GM21529 (cell line): ENCODE results near the gene MAEA.

Experiments
- ATAC-seq: cut with Tn5 transposase; IDR thresholded peaks from one replicate; pipeline ENCODE4 v1.9.1; 2021; ENCODE audit not compliant: unreplicated experiment

Gene MAEA

DNA sequence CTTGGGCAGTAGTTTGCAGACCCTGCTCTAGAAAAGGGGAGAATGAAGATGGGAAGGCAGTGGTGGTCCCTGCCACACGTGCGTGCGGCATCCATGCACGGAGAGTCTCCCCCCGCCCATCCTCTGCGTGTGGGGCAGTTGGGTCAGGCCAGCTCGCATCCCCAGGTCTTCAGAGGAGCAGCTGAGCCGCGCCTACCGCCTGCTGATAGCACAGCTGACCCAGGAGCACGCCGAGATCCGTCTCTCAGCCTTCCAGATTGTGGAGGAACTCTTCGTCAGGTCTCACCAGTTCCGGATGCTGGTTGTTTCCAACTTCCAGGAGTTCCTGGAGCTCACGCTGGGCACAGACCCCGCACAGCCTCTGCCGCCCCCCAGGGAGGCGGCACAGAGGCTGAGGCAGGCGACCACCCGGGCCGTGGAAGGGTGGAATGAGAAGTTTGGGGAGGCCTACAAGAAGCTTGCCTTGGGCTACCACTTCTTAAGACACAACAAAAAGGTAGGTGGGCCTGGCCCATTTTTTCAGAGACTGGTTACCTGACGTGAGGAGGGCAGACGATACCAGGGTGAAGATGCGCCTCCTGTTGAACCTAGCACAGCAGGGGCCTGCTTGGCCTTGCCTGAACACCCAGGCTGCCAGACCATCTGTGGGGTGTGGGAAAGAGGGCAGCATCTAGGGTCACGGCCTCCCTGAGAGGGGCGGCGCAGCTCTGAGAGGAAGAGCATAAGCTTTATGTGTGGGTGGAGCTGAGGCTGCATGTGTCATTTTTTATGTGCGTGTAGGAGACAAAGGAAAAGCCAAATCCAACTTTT lies 59.9 kb downstream of the MAEA start:
- ATAC-seq = no peak

GRCh38 chr4:1350169-1350520 lies 60.5 kb downstream of the MAEA start:
- ATAC-seq = no peak

GRCh38 chr4:1351854-1352566 lies 62.3 kb downstream of the MAEA start:
- ATAC-seq = no peak

GRCh38 chr4:1352567-1352900 lies 62.8 kb downstream of the MAEA start:
- ATAC-seq = no peak

DNA sequence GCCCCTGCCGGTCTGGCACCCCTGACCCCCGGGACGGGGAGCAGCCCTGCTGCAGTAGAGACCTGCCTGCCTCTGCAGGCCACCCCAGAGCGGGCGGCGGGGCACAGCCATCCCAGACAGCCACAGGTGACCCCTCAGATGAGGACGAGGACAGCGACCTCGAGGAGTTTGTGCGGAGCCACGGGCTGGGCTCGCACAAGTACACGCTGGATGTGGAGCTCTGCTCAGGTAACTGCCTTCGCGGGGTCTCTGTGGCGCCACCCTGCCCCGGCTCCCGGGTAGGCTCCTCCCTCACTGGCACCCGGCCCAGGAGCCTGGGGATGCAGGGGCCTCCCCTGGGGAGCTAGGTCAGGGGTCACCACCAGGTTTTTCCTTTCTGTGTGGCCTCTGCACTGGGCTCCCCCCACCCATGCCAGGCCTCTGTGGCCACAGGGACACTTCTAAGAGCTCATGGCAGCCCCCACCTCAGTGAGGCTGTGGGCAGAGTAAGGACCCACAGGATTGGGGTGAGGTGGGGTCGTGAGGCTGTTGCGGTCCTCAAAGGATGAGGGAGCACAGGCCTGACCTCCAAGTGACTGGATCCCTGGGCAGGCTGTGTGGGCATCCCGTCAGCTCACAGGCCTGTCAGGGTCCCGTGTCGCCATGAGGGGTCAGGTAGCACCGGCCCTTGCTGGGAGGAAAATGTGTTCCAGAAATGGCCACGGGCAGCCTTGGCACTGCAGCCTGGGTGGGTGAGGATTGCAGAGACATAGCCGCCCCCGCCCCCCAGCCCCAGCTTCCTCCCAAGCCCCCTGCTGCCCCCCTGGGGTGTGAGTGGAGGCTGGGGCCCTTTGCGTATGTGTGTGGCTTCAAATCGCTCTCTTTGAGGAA lies 63.7 kb downstream of the MAEA start:
- no peak for ATAC-seq

DNA sequence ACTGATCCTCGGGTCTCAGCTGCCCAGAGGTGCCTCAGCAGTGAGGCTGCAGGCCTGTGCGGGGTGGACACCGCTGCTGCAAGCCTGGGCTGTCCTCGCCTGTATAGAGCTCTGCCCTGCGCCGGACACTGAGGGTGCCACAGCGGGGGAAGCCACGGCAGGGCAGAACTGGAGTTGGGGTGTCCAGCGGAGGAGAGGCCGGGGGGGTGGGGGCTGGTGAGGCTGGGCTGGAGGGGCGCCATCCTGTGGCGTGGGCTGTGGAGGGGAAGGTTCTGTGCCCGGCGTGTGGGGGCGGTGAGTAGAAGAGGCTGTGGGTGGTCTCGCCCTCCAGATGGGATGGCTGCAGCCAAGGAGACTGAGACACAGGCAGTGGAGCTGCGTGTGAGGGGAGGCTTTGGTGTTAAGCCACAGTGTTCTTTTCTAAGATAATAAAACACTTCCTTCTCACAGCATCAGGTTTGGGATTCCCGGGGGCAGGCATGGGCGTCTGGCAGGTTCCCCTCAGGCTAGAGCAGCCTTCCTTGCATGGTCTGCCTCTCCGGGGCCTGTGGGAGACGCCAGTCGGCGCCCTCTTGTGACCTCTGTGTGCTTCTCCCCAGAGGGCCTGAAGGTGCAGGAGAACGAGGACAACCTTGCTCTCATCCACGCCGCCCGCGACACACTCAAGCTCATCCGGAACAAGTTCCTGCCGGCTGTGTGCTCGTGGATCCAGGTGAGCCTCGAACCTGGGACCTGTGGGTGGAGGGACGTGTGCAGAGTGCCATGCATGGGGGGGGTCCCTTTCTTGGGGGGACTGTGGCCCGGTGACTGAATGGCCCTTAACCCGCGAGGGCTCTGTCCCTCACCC lies 64.7 kb downstream of the MAEA start:
- no peak for ATAC-seq

- no peak for ATAC-seq
Observed at GRCh38 chr4:1354983-1355275, 65.2 kb downstream of the MAEA start.

GRCh38 chr4:1355378-1355777 lies 65.7 kb downstream of the MAEA start:
- no peak for ATAC-seq

DNA sequence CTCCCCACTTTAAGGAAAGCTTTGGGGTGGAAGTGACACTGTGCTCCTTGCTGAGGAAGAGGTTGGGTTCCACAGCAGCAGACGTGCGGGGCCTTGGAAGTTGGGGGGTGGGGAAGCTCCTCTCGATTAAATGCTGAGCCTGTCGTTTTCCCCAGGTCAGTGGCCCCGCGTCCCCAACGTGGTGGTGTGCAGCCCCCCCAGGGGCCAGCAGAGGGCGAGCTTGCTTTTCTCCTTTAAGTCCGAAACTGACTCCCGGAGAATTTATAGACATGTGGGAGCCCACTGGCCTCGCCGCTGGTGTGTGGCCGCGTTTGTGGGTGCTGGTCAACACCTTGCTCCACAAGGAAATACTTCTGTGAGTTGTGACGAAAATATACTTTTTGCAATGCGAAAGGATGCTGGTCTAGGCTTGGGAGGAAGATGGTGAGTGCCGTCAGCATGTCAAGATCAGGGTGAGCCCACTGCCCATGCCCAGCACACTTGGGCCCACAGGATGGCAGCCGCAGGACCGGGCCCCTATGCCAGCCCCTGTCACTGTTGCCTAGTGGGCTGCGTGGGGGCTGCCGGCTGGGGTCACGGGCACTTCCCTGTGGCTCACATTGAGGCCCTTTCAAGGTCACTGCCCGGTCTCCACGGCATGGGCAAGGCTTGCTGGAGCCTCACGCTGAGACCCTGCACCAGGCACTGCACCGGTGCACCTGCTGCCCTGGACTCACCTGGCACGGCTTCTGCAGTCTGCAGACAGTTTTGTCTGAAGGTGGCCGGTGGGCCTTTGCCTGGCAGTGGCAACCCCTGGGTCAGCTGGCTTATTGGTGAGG lies 66.7 kb downstream of the MAEA start:
- ATAC-seq = no peak

DNA sequence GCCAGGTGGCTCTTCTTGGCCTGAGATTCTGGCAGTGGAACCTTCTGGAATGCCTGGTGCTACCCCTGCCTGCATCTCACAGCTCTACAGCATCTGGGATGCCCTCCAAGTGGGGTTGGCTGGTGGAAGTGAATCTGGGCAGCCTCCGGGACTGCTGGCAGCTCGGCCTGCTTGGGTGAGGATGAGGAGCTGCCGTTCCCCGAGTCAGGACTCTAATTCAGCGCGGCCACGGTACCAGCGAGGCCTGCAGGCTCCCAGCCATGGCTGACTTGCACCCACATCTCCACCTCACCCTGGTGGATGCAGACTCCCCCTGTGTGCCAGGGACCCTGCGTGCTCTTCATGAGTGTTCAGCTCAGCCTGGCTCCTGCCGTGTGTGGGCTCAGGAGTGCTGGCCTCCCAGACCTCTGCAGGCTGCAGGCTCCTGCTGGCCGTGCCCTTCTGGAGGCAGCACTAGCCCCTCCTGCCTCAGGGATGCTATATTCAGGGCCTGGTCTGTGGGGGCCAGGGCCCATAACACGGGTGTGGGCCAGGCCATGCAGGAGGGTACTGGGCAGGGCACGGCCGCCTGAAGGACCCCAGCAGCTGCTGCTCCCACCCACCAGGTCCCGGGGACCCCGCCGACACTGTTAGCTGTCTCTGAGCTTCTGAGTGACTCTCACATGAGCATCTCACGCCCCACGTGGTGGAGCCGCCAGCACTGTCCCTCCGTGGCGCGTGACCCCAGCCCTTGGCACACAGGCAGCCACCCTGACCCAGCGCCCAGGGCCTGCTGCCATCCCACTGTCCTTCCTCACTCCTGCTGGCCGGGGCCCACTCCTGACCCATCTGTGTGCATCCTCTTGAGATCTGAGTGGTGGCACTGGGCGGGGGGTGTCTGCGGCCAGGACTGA lies 67.9 kb downstream of the MAEA start:
- no peak for ATAC-seq

- no peak for ATAC-seq
Observed at GRCh38 chr4:1358421-1359143, 68.9 kb downstream of the MAEA start.

- no peak for ATAC-seq
Observed at GRCh38 chr4:1359144-1359501, 69.4 kb downstream of the MAEA start.

- no peak for ATAC-seq
Observed at GRCh38 chr4:1359976-1360375, 70.3 kb downstream of the MAEA start.

GRCh38 chr4:1360423-1361283 lies 71.0 kb downstream of the MAEA start:
- ATAC-seq = no peak

DNA sequence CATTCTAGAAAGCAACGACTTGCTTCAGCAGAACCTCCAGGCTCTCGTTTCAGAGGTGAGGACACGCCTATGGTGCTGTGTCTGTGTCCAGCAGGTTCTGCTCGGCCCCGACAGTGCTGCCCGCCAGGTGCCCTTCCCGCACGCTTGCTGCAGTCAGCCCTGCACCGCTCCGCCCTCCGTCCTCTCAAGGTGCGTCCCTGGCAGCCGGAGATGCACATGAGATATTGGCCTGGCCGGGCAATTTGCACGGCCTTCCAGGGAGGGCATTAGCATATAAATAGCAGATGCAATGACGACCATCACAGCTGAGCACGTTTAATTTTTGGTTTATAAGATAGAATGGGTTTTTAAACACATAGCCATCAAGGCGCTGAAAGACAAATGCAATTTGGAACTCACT lies 71.7 kb downstream of the MAEA start:
- ATAC-seq = no peak

DNA sequence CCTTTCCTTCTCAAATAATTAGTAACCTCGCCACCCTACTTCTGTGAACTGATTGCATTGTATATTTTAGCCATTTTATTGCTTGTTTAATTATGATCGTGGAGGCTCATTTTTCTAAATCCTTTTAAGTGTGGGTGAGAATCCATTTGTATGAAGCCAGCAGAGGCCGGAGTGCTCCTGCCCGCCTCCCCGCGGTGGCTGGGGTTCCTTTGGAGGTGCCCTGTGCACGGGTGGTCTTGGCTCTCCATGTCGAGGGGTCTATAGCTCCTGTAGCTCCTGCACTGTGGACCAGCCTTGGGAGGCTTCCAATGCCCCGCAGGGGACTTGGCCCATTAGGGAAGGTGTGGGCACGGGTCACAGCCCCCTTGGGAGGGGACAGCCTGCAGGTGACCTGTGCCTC lies 72.4 kb downstream of the MAEA start:
- no peak for ATAC-seq

- no peak for ATAC-seq
Observed at GRCh38 chr4:1362521-1362920, 72.8 kb downstream of the MAEA start.

- no peak for ATAC-seq
Observed at GRCh38 chr4:1363513-1363912, 73.8 kb downstream of the MAEA start.
